Activated CD4-positive, alpha-beta T cell treated with anti-CD3 and anti-CD28 coated beads for 24 hours (primary cell): Measurements from ENCODE around the gene ADCY10.

Source experiments
- DNase-seq, 2 donors: peaks; one replicate each; pipeline ENCODE4 v3.0.0-alpha.2; 2020; ENCODE audit warnings: low read depth in 2 of 2

The ADCY10 gene

GRCh38 chr1:167777269-167777650, 136.7 kb downstream of the ADCY10 start:
- no peak for DNase-seq

GRCh38 chr1:167776616-167777268, 137.2 kb downstream of the ADCY10 start:
- no peak for DNase-seq

DNA sequence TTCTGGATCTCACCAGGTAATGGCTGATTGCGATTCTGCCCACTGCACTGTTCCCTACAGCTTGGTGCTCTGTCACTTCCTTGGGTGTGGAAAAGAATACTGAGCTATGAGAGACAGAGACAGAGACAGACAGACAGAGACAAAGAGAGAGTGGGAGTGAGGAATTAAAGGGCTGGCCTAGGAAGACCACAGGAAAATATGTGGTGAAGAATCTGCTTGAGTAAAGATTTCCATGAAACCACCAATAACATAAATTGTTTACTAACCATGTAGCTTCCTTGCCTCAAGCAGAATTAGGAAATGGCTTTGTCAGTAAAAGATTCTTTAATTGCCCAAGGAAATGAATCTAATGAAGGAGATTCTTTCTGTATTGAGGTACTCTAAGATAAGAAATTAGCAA, 137.8 kb downstream of the ADCY10 start:
- no peak for DNase-seq

DNA sequence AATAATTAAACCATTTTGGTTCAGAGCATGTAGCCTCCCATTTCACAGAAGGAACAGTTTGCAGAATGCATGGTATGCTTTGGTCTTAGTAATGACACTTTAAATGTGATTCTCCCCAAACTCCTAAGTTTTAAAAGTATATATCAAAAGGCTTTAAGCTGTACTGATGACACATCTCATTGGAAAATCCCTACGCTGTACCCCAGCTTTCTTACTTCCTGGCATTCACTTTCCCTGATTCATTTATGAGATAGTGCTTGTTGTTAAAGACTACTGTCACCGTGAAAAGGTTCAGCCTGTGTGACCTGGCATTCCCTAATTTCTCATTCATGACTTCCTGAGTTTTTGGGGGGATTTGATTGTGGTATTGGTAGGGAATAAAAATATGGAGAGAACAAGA, 138.8 kb downstream of the ADCY10 start:
- no peak for DNase-seq

DNA sequence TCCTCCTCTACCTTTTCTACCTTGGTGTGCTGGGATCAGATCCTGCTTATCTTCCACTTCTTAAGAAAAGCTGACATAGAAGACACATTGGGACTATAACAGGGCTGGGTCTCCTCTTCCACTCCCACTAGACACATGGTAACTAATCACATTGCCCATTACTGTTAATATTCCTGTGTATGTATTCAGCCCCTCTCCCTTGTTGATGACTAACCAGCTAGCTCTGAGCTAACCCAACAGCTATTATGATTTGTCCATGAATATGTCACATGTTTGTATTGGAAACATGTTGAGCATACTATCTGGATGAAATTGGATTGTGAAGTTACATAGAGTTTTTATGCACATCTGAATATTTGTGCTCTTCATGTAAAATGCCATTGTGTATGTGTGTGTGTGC, 139.2 kb downstream of the ADCY10 start:
- DNase-seq: no peak

- no peak for DNase-seq
Measured at GRCh38 chr1:167773516-167773915, 140.4 kb downstream of the ADCY10 start.

- DNase-seq: no peak
Measured at GRCh38 chr1:167772436-167772835, 141.5 kb downstream of the ADCY10 start.

- no peak for DNase-seq
Measured at GRCh38 chr1:167770127-167770526, 143.8 kb downstream of the ADCY10 start.

GRCh38 chr1:167767761-167768160, 146.2 kb downstream of the ADCY10 start:
- no peak for DNase-seq

DNA sequence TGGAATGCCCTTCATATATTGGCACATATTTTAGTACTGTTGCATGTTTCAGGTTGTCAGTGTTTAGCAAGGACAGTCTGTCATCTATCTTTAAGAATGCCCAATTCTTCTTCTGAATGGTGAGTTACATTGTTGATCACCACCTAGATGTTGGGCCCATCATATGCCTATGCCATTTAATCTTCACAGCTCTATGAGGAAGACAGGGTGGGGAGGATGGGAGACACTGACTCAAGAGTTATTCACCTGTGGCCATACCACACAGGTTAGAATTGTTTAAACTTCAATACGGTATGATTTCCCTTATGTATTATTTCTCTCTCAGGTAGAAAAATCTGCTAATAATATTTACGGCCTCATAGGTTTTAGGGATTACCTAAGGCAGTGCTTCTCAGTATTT, 147.4 kb downstream of the ADCY10 start:
- no peak for DNase-seq

- no peak for DNase-seq
Measured at GRCh38 chr1:167765496-167765895, 148.4 kb downstream of the ADCY10 start.

GRCh38 chr1:167764458-167765330, 149.2 kb downstream of the ADCY10 start:
- DNase-seq: no peak

DNA sequence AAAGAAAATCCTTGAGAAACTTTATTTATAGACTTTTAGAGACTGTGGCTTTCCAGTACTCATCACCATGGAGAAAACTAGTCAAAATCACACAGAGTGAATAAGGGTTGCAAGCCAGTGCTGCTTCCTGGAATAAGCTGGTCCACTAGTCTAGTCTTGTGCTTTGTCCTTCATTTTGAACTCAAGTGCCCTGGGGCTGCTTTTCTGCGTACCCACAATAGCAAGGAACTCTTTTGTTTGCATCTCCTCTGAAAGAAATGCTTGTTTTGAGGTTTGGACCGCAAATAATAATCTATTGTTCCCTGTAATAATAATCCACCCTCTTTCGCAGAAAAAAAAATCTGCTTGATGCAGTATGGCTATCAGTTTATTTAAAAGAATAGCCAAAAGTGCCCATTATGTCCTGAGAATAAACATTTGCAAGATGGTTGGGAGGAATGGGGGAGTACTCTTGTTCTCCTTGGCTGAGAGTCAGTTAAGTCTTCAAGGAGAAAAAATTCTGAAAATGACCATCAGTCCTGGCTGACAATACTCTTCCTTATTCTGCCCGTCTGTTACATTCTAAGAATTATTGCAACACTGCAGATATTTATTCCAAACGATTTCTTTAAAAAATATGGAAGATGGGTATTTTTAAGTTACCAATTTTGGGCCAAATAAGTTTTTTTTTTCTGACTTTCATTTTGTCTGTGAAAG, 150.3 kb downstream of the ADCY10 start:
- DNase-seq: no peak

GRCh38 chr1:167762061-167762746, 151.7 kb downstream of the ADCY10 start:
- DNase-seq: no peak

GRCh38 chr1:167761400-167761799, 152.5 kb downstream of the ADCY10 start:
- no peak for DNase-seq
